Measurements from ENCODE around the gene MTSS2.

MTSS2 gene

DNA sequence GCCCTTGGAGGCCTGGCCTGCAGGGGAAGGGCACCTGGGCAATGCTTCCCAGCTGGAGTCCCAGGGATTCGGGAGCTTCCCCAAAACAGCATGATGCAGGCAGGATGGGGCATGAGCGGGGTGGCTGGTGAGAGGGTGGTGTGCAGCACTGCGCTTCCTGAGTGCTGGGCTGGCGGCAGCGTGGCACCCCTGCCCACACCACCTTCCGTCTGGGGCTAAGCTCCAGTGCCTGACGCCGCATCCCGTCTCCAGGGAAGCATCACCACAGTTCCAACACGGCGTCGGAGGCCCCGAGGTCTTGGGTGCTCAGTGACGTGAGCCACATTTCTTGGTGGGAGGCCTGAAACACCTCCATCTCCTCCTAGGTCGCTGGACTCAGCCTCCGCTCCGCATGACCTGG is 13.8 kb upstream of the MTSS2 start:
- no peak for DNase-seq (ENCODE audit: low spot score)

DNA sequence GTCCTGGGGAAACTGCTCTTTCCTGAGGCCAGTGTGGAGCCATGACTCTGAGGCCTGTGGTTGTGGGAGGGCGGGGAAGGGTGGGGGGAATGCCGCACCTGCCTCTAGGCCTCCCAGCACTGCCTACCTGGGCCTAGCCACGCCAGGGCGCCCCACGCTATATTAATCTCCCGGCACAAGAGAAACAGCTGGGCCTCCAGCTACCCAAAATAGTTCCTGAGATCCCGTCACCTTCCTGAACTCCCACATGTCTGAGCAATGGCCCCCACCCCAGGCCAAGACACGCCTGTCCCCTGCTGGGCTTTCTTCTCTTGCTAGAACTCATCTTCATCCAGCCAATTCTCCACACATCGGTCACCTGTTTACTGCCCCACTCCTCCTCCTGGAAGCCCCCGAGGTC is 13.0 kb upstream of the MTSS2 start:
- DNase-seq (ENCODE audit: low spot score) = no peak

DNA sequence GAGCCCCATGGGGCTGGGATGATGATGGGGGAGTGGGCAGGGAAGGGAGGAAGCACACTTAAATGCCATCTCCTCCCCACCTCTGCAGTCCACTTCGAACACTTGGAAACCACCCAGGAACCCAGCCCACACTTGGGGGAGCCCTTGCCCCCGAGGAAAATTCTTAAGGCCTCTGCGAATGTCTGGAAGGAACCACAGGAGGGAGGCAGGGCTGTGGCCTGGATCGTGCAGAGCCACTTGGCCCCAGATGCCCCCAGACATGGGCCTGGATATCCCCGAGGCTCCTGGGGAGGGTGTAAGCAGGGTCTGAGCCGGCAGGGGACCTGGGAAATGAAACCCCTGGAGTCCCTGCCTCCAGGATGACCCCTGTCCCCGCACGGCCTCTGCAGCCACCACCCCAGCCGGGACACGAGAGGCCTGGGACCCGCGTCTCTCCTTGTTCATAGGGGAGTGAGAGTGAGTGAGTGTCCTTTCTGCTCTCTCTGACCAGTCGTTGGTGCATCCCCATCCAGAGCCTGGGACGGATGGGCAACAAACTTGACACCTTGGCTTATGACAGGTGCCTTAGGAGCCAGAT is 11.8 kb upstream of the MTSS2 start:
- peak; percentile 57 for DNase-seq (ENCODE audit: low spot score)

DNA sequence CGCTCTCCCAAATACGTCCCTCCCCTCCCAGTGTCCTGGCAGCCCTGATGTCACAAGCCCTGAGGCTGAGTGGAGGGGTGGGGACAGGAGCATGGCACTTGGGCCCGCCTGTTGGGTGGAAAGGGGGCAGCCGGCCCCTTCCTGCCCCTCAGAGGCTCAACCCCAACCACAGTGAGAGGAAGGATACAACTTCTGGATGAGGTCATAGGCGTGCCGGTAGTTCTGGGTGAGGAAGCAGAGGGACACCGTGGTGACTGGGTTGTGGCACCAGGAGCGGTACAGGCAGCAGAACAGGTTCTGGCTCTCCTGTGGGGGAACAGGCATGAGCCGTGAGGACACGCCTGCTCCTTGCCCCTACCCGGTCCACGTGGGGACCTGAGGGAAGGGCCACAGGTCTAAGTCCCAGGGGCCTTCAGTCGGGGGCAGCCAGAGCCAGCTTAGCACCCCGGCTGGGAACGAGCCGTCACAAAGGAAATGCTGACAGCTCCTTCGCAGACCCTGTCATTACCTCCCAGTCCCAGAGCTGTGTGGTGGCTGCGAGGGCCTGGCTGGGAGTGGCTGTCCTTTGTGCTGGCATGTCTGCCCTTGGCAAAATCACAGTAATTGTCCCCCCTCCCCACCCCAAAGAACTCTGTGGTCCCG is 11.2 kb upstream of the MTSS2 start:
- no peak for DNase-seq (ENCODE audit: low spot score)

DNA sequence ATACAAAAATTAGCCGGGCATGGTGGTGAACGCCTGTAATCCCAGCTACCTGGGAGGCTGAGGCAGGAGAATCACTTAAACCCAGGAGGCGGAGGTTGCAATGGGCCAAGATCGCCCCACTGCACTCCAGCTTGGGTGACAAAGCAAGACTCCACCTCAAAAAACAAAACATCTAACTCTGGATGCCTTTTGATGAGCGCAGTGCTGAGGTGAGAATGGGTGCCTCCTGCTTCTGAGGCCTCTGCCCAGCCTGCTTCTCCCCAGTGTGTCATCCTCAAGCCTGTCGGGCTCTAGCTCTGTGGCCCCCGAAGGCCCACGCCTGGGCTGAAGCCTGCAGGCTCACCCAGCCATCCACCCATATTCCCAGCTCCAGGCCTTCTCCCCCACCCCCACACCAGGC is 10.5 kb upstream of the MTSS2 start:
- DNase-seq (ENCODE audit: low spot score) = no peak

- no peak for DNase-seq (ENCODE audit: low spot score)
Observed at GRCh38 chr16:70695331-70696070, 9.6 kb upstream of the MTSS2 start.

DNA sequence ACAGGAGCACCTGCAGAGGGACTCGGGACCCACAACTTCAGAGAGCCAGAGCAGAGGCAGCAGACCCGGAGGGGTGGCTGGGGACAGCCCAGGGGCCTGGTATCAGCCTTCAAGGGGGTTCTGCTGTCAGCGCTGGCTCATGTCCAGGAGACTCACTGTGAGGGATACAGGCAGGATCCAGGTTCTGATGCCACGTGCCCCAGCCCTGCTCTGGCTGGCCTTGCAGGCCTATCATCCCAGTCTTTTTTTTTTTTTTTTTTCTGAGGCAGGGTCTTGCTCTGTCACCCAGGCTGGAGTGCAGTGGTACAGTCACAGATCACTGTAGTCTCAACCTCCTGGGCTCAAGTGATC is 9.0 kb upstream of the MTSS2 start:
- no peak for DNase-seq (ENCODE audit: low spot score)

GRCh38 chr16:70694088-70694867 is 8.4 kb upstream of the MTSS2 start:
- peak; percentile 94 for DNase-seq (ENCODE audit: low spot score)

DNA sequence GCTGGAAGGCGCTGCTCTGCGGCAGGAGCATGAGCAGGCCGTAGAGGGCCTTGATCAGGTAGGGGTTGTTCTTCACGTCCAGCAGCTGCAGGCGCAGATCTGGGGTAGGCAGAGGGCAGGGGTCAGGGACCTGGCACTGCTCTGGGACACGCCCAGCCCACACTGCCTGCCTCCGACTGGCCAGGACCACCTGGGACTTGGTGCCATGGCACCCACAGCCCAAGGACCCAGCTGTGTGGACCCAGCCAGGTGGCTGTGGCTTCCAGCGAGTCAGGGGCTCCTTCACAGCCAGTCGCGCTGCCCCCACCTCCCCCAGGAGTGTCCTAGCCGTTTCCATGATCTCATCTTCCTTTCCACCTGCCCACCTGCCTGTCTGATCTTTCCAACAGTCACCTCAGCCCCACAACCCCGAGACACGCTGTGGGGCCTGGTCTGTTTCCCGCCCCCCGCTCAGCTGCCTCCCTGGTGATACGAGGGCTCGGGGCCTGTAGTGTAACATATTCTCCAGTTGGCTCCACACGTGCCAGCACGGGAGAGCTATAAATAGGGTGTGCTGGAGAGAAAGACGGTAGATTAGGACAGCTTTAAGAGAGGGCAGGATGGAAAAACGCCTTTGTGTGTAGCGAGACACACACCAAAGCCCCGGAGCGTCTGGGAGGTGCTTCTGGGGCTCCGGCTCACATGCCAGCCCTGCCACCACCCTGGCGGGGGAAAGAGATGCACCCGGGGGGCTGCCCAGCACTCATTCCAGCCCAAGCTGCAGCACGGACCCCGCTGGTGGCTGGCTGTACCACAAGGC is 7.2 kb upstream of the MTSS2 start:
- no peak for DNase-seq (ENCODE audit: low spot score)

DNA sequence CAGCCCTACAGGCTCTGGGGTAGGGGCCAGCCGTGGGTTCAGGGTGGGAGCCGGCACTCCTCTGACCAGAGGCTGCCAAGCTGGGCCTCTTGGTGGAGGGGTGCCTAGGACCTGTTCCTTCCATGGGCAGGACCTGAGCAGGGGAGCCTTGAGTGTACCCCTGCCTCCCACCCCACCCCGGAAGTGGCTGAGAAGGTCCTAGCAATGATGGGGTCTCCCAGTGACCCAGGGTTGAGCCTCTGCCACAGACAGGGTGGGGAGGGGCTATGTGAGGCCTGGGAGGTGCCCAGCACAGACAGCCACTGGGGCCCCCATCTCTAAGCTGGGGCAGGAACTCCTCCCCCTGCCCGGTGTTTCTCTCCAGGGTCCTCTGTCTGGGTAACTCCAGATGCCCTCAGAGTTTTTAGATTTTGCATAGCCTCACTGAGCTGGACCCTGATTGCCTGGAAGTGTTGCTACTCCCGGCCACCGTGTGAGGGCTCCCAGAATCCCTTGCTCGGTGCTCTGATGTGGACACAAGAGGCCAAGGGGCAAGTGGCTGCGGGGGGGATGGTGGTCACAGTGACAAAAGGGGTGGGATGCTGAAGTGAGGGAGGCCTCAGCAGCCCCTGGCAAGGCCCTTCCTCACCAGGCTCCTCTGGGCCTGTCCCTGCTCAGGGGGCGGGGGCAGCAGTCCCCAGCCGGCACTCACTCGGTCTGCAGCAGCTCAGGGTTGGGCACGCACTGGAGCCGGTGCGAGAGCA is 6.4 kb upstream of the MTSS2 start:
- DNase-seq (ENCODE audit: low spot score) = no peak

DNA sequence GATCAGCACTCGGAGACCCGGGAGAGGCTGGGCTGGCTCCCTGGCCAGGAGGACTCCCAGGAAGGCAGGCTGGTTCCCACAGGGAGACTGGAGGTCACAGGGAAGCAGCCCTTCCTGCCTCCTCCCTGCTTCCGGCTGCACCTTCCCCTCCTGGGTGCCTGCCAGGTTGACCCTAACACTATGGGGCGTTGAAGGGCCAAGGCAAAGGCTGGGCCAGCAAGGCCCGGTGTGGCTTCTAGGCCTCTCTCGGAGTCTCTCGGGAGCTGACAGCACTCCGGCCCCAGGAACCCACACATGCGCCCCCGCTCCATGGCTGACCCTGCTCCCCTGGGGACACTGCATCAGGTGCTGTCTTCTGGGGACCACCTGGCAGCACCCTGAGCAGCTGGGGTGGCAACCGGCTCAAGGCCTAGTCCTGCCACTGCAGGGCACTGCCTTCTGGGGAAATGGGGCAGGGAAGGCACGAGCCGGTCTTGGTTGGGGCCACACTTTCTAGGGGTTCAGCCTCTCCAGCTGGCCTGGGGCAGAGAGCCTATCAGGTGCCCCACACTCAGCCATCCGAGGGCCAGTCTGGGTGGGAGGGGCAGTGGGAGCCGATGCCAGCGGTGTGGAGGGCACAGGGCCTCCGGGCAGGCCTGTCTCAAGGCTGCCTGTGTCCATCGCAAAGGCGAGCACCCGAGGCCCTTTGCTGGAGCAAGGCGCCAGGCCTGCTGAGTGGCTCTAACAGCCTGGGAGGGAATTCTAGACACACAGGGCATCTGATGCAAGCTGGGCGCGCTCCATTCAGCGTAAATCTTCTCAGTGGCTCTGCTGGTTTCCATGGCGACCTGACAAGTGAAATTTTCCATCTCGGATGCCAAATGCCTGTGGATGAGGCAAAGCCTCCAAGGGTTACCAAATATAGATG is 5.6 kb upstream of the MTSS2 start:
- DNase-seq (ENCODE audit: low spot score) = peak; percentile 89

DNA sequence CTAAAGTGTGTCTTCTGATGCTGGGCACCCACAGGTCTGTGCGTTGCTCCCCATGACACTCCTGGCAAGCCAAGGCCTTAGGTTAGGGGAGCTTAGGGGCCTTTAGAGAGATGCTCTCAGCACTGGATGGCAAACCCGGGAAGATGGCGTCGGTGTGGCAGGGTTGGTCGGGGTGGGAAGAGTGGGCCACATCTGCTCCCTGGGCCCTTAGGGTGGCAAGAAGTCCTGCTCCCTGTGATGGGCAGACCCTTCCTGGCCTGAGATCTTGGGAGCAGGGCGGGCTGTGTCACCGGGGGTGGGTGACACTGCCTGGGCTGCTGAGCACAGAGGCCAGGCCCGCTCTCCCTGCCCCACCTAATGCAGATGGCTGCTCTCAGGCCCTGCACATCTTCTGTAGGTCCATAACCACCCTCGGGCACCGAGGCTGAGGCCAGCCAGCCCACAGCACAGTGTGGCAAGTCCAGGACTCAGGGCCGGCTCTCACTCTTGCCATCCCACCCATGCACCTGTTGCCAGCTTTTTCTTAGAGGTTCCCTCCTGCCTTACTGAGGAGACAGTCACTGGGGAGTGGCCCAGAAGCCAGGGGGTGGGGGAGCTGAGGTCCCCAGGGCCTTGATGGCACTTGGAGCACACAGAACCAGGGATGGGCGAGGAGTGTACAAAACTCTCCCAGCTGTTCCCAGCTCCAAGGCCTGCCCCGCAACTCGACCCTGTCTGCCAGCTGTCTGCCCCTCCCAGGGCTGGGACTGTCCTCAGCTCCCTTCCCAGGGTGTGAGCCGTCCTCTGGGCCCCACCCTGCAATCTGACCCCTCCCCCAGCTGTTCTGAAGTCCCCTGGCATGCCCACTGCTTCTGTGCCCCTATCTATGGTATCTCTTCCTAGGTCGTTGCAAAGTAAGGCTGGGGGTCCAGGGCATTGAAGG is 4.4 kb upstream of the MTSS2 start:
- no peak for DNase-seq (ENCODE audit: low spot score)

- no peak for DNase-seq (ENCODE audit: low spot score)
Observed at GRCh38 chr16:70689035-70689969, 3.4 kb upstream of the MTSS2 start.

GRCh38 chr16:70688246-70688742 is 2.4 kb upstream of the MTSS2 start:
- peak; percentile 72 for DNase-seq (ENCODE audit: low spot score)

- DNase-seq (ENCODE audit: low spot score) = no peak
Observed at GRCh38 chr16:70687671-70688245, 1.9 kb upstream of the MTSS2 start.

DNA sequence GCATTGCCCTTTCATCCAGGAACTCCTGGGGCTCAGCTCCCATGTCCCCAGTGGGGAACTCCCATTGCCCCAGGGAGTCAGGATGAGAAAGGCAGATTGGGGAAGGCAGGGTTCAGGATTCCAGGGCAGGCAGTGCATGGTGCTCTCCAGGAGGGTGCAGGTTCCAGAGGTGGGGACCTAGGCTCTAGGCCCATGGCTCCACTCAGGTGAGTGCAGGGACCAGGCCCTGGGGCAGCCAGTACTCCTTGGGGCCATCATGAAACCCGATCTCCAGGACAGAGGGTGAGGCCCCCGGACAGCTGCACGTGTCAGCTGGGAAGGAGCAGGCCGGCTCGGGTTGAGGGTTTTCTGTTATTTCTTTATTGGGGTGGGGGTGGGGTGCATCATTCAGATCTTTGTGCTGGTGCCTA is 1.3 kb upstream of the MTSS2 start:
- DNase-seq (ENCODE audit: low spot score) = no peak

GRCh38 chr16:70686376-70687101 is 686 bp upstream of the MTSS2 start:
- no peak for DNase-seq (ENCODE audit: low spot score)
